Activated CD8-positive, alpha-beta T cell treated with anti-CD3 and anti-CD28 coated beads, Interleukin-2, amount 10 ng/mL, durations not matched to agents 7 days and 5 days (primary cell): Measurements from ENCODE around the gene EPHA1. TPM values are rescaled to one million over a fixed set of nuclear protein-coding genes. Genes with fewer than 3 reads are reported as not detected.

Experiments used
- ATAC-seq: fragments of 150-1000 bp; cut with Tn5 transposase; one replicate; pipeline ENCODE4 v1.10.0; 2021; ENCODE audit warnings: moderate library complexity
- CTCF ChIA-PET: fragments of 350-600 bp; sonication (Branson Sonifier 250); formaldehyde crosslinking; loops from one replicate; lab custom pipeline; 2021; ENCODE audit warnings: antibody characterized with exemption; lab: Charles Lee
- POLR2A ChIA-PET: fragments of 350-600 bp; sonication (Branson Sonifier 250); formaldehyde crosslinking; loops from one replicate; lab custom pipeline; 2021; ENCODE audit warnings: antibody characterized with exemption; lab: Charles Lee
- DNase-seq: peaks from one replicate; pipeline ENCODE4 v3.0.0-alpha.2; 2020
- H3K27ac Mint-ChIP-seq: one replicate; pipeline ENCODE4 v1.8.0; 2021; ENCODE audit warnings: mild to moderate bottlenecking, mixed read lengths
- H3K27me3 Mint-ChIP-seq: one replicate; pipeline ENCODE4 v1.8.0; 2021; ENCODE audit warnings: low read depth, mixed read lengths
- H3K36me3 Mint-ChIP-seq: one replicate; pipeline ENCODE4 v1.8.0; 2021; ENCODE audit warnings: low read depth, mixed read lengths
- H3K4me1 Mint-ChIP-seq: one replicate; pipeline ENCODE4 v1.8.0; 2021; ENCODE audit warnings: low read depth, mixed read lengths
- H3K4me3 Mint-ChIP-seq: one replicate; pipeline ENCODE4 v1.8.0; 2021; ENCODE audit warnings: mild to moderate bottlenecking, mixed read lengths
- H3K9me3 Mint-ChIP-seq: one replicate; pipeline ENCODE4 v1.8.0; 2022; ENCODE audit warnings: mixed read lengths; ENCODE audit not compliant: insufficient read depth
- total RNA-seq, 2 experiments: library from RNA; stranded (reverse); gene quantifications; one replicate each; pipeline ENCODE4 v1.2.3, GENCODE V29; 2021

Gene EPHA1
- total RNA-seq, 2 experiments from 2014 or later, result 12.4 to 15.7 TPM

GRCh38 chr7:143447466-143447865 lies 38.8 kb upstream of the EPHA1 start:
- Mint-ChIP-seq H3K4me3 (no peak overlapping the region), H3K27ac (no peak overlapping the region), H3K4me1 (no peaks in the 10 kb centered on the region), H3K36me3 (no peaks in the 10 kb centered on the region), H3K27me3 (no peaks in the 10 kb centered on the region), H3K9me3 (no peaks in the 10 kb centered on the region)
- ATAC-seq (no peak), DNase-seq (no peak)
- ChIA-PET POLR2A (no interaction called here), CTCF (no interaction called here)

GRCh38 chr7:143444785-143445184 lies 36.1 kb upstream of the EPHA1 start:
- Mint-ChIP-seq H3K27me3 (peaks cover under 1% of the 10 kb centered on the region), H3K4me1 (no peaks in the 10 kb centered on the region), H3K9me3 (no peaks in the 10 kb centered on the region), H3K27ac (no peak overlapping the region), H3K4me3 (no peak overlapping the region), H3K36me3 (no peaks in the 10 kb centered on the region)
- ATAC-seq, result no peak
- POLR2A ChIA-PET, result no interaction called here
- DNase-seq, result no peak
- CTCF ChIA-PET, result no interaction called here

DNA sequence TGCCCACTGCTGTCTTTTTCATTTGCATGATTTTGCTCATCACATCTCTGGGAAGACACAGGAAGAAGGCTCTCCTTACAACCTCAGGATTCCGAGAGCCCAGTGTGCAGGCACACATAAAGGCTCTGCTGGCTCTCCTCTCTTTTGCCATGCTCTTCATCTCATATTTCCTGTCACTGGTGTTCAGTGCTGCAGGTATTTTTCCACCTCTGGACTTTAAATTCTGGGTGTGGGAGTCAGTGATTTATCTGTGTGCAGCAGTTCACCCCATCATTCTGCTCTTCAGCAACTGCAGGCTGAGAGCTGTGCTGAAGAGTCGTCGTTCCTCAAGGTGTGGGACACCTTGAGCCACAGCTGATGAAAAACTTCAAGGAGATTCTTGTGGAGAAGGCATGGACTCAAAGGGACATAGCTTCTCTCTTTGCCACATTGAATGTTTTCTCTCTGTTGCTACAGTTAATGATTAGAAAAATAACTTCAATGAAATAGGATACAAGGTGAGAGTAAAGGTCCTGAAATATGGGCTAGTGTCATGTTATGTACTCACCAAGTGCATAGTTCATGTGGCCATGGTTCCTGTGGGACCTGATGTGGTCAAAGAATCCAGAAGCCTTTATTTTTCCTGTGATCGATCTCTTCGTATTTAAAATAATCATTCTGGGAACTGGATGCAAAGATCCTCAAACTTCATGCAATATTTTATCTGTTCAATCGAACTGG lies 35.6 kb upstream of the EPHA1 start:
- H3K4me3 Mint-ChIP-seq, result no peak overlapping the region
- ATAC-seq, result no peak
- ChIA-PET CTCF (no interaction called here), POLR2A (no interaction called here)
- DNase-seq, result no peak
- H3K9me3 Mint-ChIP-seq, result no peaks in the 10 kb centered on the region
- H3K36me3 Mint-ChIP-seq, result no peaks in the 10 kb centered on the region
- H3K4me1 Mint-ChIP-seq, result no peaks in the 10 kb centered on the region
- no peak overlapping the region for H3K27ac Mint-ChIP-seq
- peaks cover 2% of the 10 kb centered on the region for H3K27me3 Mint-ChIP-seq

GRCh38 chr7:143443153-143443552 lies 34.5 kb upstream of the EPHA1 start, which contains the start of gene TAS2R60:
TAS2R60 (plus strand) TSS chr7:143443453; CDS start chr7:143443453, 0 bp downstream.
- no peaks in the 10 kb centered on the region for H3K9me3 Mint-ChIP-seq
- peaks cover 2% of the 10 kb centered on the region for H3K27me3 Mint-ChIP-seq
- ChIA-PET POLR2A (no interaction called here), CTCF (no interaction called here)
- no peak for DNase-seq
- no peak within 1 kb of the TSS for H3K4me3 Mint-ChIP-seq
- H3K36me3 Mint-ChIP-seq, result no peaks in the 10 kb centered on the region
- H3K4me1 Mint-ChIP-seq, result no peaks in the 10 kb centered on the region
- ATAC-seq, result no peak
- H3K27ac Mint-ChIP-seq, result no peak within 1 kb of the TSS

DNA sequence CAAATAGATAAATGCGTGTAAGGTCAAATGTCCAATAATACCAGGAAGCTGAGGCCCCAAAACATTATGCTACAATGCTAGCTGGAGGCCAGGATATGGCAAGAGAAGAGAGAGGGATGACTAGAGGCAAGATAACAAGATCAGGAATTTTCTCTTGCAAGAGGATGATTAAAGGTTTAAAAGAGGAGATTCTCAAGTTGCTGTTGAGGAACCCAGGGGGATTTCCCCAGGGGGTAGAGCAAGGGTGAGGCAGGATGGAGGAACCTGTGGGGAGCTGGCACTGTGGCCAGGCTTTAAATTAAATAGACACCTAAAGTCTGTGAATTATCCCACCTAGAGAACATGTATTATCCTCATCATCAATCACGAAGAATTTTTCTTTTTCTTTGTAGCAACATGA lies 31.2 kb upstream of the EPHA1 start:
- no peak overlapping the region for H3K4me3 Mint-ChIP-seq
- H3K27ac Mint-ChIP-seq, result no peak overlapping the region
- no peaks in the 10 kb centered on the region for H3K36me3 Mint-ChIP-seq
- no peaks in the 10 kb centered on the region for H3K9me3 Mint-ChIP-seq
- ChIA-PET CTCF (interaction anchor here (1.0 kb wide), 1 partner anchor 23 kb away, joined by 5 read pairs; no protein-coding TSS in a partner anchor), POLR2A (no interaction called here)
- no peak for DNase-seq
- H3K27me3 Mint-ChIP-seq, result peaks cover 2% of the 10 kb centered on the region
- H3K4me1 Mint-ChIP-seq, result peaks cover 11% of the 10 kb centered on the region
- ATAC-seq, result no peak

- no peaks in the 10 kb centered on the region for H3K36me3 Mint-ChIP-seq
- H3K4me3 Mint-ChIP-seq, result no peak overlapping the region
- H3K27me3 Mint-ChIP-seq, result peaks cover 2% of the 10 kb centered on the region
- H3K9me3 Mint-ChIP-seq, result no peaks in the 10 kb centered on the region
- DNase-seq (no peak), ATAC-seq (peak; percentile 27)
- H3K27ac Mint-ChIP-seq, result peak overlapping the region; percentile 58
- peaks cover 11% of the 10 kb centered on the region for H3K4me1 Mint-ChIP-seq
- ChIA-PET CTCF (interaction anchor here (0.9 to 1.0 kb wide), 2 partner anchors 20 to 29 kb away, joined by 3 to 4 read pairs; partner anchors contain the start of gene EPHA1), POLR2A (no interaction called here)
Observed at GRCh38 chr7:143437578-143437977, 28.9 kb upstream of the EPHA1 start.

DNA sequence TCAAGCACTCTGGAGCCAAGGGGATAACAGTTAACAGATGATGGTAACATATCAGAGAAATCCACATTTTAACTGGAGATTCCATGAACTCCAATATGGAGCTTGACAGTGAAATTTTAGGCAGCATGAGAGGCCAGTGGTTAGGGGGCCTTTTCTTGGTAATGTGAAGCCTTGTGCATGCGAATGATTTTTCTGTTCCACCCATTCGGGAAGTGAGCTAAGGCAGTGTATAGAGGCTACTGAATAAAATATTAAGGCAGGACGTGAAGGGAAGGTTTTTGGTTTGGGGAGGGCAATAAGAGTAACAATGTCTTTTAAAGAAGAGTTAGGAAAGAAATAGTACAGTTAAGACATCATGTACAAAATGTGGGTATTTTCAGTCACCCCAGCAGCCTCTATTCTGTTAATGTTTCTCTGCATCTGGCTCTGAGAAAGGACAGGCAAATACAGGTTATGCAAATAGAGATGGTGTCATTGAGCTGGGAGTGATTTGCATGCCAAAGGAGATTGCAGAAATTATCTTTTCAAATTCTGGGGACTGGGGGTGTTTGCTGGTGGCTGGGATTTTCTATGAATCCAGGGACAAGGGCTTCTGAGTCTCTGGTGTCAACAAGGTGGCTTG lies 27.8 kb upstream of the EPHA1 start:
- H3K4me3 Mint-ChIP-seq, result no peak overlapping the region
- H3K9me3 Mint-ChIP-seq, result no peaks in the 10 kb centered on the region
- no peak overlapping the region for H3K27ac Mint-ChIP-seq
- peaks cover 6% of the 10 kb centered on the region for H3K27me3 Mint-ChIP-seq
- CTCF ChIA-PET, result interaction anchor here (0.9 kb wide), 1 partner anchor 28 kb away, joined by 4 read pairs; the partner anchor contains the start of gene EPHA1
- peaks cover 11% of the 10 kb centered on the region for H3K4me1 Mint-ChIP-seq
- POLR2A ChIA-PET, result no interaction called here
- ATAC-seq (no peak), DNase-seq (no peak)
- H3K36me3 Mint-ChIP-seq, result no peaks in the 10 kb centered on the region

DNA sequence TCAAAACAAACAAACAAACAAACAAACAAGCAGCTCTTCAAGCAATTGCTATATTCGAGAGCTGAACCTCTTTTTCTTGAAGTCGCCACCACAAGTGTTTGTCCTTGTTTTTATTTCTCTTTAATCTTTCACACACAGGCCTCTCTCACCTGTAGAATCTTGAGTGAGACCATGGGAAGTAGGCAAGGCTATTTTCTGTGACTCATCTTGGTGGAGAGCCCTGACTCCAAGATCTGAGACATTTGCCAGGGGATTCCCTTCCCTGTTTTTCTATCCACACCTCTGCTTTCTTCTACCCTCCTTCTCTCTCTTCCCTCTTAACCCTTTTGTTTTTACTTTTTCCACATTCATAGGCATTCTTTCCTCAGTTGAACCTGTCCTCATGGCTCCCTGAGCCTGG lies 26.6 kb upstream of the EPHA1 start:
- CTCF ChIA-PET, result no interaction called here

DNA sequence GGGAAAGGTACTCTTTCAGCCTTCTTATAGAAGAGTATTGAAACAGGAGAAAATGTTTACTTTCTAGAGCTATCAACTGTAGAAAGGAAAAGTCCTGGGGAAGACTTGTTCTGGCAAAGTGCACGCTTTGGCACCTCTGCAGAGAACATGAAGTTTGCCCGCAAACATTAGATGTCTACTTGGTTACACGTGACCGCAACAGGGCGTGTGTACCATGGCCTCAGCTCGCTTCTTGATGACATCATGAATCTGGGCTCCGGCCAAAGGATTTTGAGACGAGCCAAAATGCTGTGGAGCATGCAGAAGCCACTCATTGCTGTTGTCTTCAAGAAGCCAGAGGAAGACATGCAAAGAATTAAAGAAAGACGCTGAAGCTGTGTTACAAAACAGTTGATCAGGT lies 26.0 kb upstream of the EPHA1 start:
- no peak overlapping the region for H3K27ac Mint-ChIP-seq
- peaks cover 11% of the 10 kb centered on the region for H3K4me1 Mint-ChIP-seq
- H3K36me3 Mint-ChIP-seq, result no peaks in the 10 kb centered on the region
- no peaks in the 10 kb centered on the region for H3K9me3 Mint-ChIP-seq
- H3K4me3 Mint-ChIP-seq, result no peak overlapping the region
- no peak for DNase-seq
- H3K27me3 Mint-ChIP-seq, result peaks cover 4% of the 10 kb centered on the region
- ChIA-PET CTCF (interaction anchor here (1.4 kb wide), 1 partner anchor 19 kb away, joined by 5 read pairs; no protein-coding TSS in a partner anchor), POLR2A (no interaction called here)
- ATAC-seq, result no peak

More for the DNA sequence above, 26.6 kb upstream of the EPHA1 start:
- Mint-ChIP-seq H3K27me3 (peaks cover 6% of the 10 kb centered on the region), H3K36me3 (no peaks in the 10 kb centered on the region), H3K27ac (no peak overlapping the region), H3K4me3 (no peak overlapping the region), H3K4me1 (peaks cover 11% of the 10 kb centered on the region), H3K9me3 (no peaks in the 10 kb centered on the region)
- DNase-seq (no peak), ATAC-seq (no peak)
- POLR2A ChIA-PET, result no interaction called here

- ATAC-seq (no peak), DNase-seq (no peak)
- Mint-ChIP-seq H3K27ac (no peak overlapping the region), H3K27me3 (peaks cover 4% of the 10 kb centered on the region), H3K36me3 (no peaks in the 10 kb centered on the region), H3K4me3 (no peak overlapping the region), H3K4me1 (peaks cover 11% of the 10 kb centered on the region), H3K9me3 (no peaks in the 10 kb centered on the region)
- POLR2A ChIA-PET, result no interaction called here
- CTCF ChIA-PET, result interaction anchor here (0.7 to 1.4 kb wide), 2 partner anchors 18 to 417 kb away, joined by 3 to 5 read pairs; no protein-coding TSS in a partner anchor
Observed at GRCh38 chr7:143433759-143434158, 25.1 kb upstream of the EPHA1 start.

- no peak overlapping the region for H3K4me3 Mint-ChIP-seq
- H3K27ac Mint-ChIP-seq, result no peak overlapping the region
- H3K4me1 Mint-ChIP-seq, result peaks cover 9% of the 10 kb centered on the region
- ATAC-seq (no peak), DNase-seq (no peak)
- no peaks in the 10 kb centered on the region for H3K9me3 Mint-ChIP-seq
- H3K27me3 Mint-ChIP-seq, result peaks cover 4% of the 10 kb centered on the region
- POLR2A ChIA-PET, result no interaction called here
- CTCF ChIA-PET, result no interaction called here
- H3K36me3 Mint-ChIP-seq, result no peaks in the 10 kb centered on the region
Observed at GRCh38 chr7:143431109-143431508, 22.5 kb upstream of the EPHA1 start.
